GM12875 (cell line): Measurements from ENCODE around the gene APP.

Source experiments
- H3K4me3 ChIP-seq: one replicate; pipeline ENCODE4 v1.5.1; 2011; ENCODE audit warnings: low read depth, low read length, control low read depth
- TF ChIP-seq, protein P1 (sequence below): IDR thresholded peaks from 2 replicates; pipeline ENCODE4 v1.5.1; 2011; ENCODE audit warnings: low read depth, mild to moderate bottlenecking, control low read depth, inconsistent platforms, low read length, moderate library complexity, borderline replicate concordance; ENCODE audit not compliant: insufficient read depth

The APP gene

DNA sequence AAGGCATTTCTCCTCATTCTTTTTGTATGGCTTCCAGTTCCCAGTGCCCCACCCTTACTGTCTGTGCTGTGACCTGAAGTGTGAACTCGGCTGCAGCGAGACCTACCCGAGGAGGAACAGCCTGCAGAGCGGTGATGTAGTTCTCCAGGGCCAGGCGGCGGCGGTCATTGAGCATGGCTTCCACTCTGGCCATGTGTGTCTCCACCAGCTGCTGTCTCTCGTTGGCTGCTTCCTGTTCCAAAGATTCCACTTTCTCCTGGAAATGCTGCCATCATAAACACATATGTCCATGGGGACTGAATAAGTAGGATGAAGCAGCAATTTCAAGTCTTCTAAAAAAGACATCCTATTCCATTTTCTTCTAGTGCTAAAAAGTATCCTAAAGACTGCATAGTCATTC lies 195.6 kb downstream of the APP start:
- TF ChIP-seq, protein P1, sequence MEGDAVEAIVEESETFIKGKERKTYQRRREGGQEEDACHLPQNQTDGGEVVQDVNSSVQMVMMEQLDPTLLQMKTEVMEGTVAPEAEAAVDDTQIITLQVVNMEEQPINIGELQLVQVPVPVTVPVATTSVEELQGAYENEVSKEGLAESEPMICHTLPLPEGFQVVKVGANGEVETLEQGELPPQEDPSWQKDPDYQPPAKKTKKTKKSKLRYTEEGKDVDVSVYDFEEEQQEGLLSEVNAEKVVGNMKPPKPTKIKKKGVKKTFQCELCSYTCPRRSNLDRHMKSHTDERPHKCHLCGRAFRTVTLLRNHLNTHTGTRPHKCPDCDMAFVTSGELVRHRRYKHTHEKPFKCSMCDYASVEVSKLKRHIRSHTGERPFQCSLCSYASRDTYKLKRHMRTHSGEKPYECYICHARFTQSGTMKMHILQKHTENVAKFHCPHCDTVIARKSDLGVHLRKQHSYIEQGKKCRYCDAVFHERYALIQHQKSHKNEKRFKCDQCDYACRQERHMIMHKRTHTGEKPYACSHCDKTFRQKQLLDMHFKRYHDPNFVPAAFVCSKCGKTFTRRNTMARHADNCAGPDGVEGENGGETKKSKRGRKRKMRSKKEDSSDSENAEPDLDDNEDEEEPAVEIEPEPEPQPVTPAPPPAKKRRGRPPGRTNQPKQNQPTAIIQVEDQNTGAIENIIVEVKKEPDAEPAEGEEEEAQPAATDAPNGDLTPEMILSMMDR = no peak
- no peak overlapping the region for H3K4me3 ChIP-seq

DNA sequence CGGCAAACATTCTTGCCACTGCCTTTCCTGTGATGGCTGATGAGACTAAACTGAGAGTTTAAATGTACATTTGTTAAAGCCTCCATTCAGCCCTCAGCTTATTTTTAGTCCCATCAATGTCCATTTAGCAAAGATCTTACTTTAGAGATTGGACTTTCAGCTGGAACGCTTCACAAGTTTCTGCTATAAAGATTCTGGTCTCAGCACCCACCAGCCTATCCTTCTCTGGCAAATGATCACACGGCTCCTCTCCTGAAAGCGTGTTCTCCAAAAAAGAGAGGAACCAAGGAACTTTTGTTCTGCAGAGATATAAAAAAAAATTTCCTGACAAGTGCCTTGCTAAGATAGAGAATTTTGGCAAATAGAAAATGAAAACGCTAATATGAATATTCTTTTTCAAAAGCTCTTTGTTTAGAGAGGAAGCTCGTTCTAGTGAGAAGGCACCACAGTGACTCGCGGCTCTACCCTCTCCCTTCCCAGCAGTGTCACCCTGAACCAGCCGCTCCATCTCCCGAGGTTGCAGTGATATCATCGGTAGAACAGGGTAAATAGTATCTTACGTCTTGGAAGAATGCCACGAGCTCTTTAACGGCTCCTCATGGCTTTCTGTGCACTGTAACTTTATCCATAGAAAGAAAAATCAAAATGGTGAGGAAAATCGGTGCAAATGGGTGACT lies 200.2 kb downstream of the APP start:
- H3K4me3 ChIP-seq = no peak overlapping the region
- TF ChIP-seq, protein P1 = no peak

DNA sequence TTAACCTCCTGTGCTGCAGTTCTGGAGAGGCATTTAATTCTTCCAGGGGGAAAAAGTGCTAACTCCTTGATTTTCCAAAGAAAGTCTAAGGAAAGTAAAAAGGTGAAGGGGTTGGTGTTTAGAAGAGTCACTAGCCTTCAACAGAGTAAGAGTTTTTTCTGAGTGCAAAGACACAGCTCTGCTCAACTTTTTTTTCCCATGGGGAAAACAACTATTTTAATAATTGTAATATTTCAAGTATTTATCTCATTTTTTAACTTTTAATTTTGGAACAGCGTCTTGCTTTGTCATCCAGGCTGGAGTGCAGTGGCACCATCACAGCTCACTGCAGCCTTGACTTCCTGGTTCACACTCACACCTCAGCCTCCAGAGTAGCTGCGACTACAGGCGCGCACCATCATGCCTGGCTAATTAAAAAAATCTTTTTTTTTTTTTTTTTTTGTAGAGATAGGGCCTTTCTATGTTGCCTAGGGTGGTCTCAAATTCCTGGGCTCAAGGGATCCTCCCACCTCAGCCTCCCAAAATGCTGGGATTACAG lies 202.6 kb downstream of the APP start:
- H3K4me3 ChIP-seq = no peak overlapping the region
- TF ChIP-seq, protein P1 = no peak

DNA sequence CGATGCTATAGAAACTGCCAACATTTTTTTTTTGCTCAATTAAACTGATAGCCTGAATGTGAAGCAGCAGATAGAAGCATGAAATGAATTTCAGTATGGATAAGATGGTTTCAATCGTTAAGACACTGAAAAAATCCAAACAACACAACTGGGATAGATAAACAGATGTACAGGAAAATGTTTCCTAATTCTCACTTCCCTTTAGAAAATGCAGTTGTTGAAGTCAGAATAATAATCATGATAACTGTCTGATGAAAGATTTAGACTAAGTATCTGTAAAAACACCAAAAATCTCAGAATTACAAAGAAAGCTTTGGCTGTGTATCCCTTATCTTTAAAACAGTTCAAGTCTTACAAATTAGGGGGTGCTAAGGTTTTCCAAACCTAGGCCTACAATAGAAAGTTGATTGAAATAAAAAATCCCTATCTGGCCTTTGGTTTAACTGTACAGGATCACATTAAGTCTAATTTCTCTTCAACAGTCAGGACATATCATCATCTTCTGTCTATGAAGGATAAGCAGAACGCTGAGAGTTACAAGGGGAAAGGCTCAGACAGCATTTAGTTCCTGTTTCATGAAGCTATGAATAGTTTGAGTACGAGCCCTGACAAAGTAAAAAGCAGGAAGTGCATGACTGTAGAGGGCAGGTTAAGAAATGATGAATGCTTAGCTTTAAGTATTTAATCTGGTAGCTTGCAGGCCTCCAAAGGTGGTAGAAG lies 203.2 kb downstream of the APP start:
- TF ChIP-seq, protein P1 = no peak
- no peak overlapping the region for H3K4me3 ChIP-seq

DNA sequence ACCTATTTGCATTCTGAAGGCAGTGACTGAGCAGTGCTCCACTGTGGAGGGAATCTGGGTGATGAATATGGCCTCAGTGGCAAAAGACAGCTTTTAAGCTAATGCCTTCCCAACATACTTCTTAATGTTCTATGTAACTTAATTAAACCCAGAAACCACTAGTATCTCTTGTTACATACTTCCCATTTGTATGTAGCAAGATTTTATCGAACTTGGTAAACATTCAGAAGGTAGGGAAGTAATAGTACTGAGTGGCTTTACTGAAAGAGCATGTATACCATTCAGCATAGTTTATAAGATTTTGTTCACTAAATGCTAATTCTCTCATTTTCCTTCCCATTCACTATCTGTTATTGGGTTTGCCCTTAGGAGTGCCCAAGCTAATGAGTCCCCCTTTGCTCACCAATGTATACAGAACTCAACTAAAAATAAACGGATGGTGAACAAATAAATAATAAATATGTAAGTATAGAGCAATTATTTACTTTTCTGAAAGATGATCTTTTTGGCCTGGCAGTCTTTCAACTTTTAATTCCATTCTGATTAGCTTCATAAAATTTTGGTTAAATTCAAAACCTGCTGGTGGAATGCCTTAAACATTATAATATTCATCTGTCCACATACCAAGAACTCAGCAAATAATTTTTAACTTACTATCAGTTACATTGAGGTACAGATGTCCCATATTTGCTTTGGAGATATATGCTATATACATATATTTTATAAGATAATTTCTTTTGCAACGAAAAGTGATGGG lies 204.4 kb downstream of the APP start:
- H3K4me3 ChIP-seq = no peak overlapping the region
- TF ChIP-seq, protein P1 = no peak

DNA sequence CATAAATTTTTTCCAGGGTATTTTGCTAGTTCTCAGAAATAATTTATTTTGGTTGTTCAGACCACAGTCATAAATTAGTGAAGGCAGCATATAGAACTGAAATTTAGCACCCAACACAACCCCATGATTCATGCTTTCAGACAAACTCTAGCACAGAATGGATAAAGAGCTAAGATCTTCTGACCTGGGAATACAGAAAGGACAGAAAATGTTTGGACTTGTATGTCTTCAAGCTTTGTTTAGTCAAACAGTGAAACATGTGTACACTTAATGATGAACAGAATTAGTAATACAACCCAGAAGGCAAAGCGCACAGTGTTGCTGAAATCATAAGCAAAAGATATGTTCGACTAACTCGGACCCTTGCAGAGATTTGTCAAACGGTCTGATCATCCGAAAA lies 205.6 kb downstream of the APP start:
- TF ChIP-seq, protein P1 = no peak
- no peak overlapping the region for H3K4me3 ChIP-seq
